PC-3 (cell line): ENCODE measurements around the gene ASPHD2. TPM values are rescaled to one million over a fixed set of nuclear protein-coding genes. Genes with fewer than 3 reads are reported as not detected.
"Not testable (repeated sequence)": the region's sequence is repeated elsewhere in the genome, so short reads cannot be mapped to it uniquely, and the experiment has no call there.

ENCODE experiments used
- ATAC-seq: fragments of 200-7000 bp; cut with Tn5 transposase; 2 replicates; pipeline ENCODE4 v1.9.1; 2020; ENCODE audit warnings: mild to moderate bottlenecking, moderate library complexity
- BruUV-seq: library from RNA; stranded (reverse); fragments of 400-500 nt; replicated peaks from 2 replicates; lab custom pipeline; 2021; lab: Mats Ljungman, UMichigan
- CTCF ChIA-PET: fragments of 300-600 bp; sonication (Branson Sonifier 250); formaldehyde crosslinking; loops from one replicate; lab custom pipeline; 2022; ENCODE audit warnings: antibody characterized with exemption; lab: Charles Lee
- POLR2A ChIA-PET: fragments of 300-600 bp; sonication (Branson Sonifier 250); formaldehyde crosslinking; loops from one replicate; lab custom pipeline; 2022; ENCODE audit warnings: antibody characterized with exemption; ENCODE audit not compliant: unreplicated experiment; lab: Charles Lee
- DNase-seq: peaks from one replicate; pipeline ENCODE4 v3.0.0-alpha.2; 2015
- H2AFZ ChIP-seq: fragments of 300-600 bp; sonication (generic); 2 replicates; pipeline ENCODE4 v1.6.0; 2016; ENCODE audit warnings: antibody characterized with exemption, low read length
- H3F3A ChIP-seq: fragments of 300-600 bp; sonication (generic); one replicate; pipeline ENCODE4 v1.6.0; 2017; ENCODE audit warnings: antibody characterized with exemption, low read length, control low read depth, mild to moderate bottlenecking; ENCODE audit not compliant: unreplicated experiment
- H3K27ac ChIP-seq: fragments of 300-600 bp; sonication (generic); 2 replicates; pipeline ENCODE4 v1.5.1; 2016; ENCODE audit warnings: mild to moderate bottlenecking, low read length
- H3K27me3 ChIP-seq: fragments of 300-600 bp; sonication (generic); 2 replicates; pipeline ENCODE4 v1.6.1; 2016; ENCODE audit warnings: low read length, mixed read lengths
- H3K36me3 ChIP-seq: fragments of 300-600 bp; sonication (generic); 2 replicates; pipeline ENCODE4 v1.6.1; 2016; ENCODE audit warnings: low read depth, mixed run types, low read length, mixed read lengths
- H3K4me1 ChIP-seq: fragments of 300-600 bp; sonication (generic); 2 replicates; pipeline ENCODE4 v1.5.1; 2016; ENCODE audit warnings: low read length; ENCODE audit not compliant: insufficient read depth
- H3K4me2 ChIP-seq: fragments of 300-600 bp; sonication (generic); 2 replicates; pipeline ENCODE4 v1.6.0; 2016; ENCODE audit warnings: low read length
- H3K4me3 ChIP-seq: fragments of 300-600 bp; sonication (generic); 2 replicates; pipeline ENCODE4 v1.5.1; 2016; ENCODE audit warnings: mild to moderate bottlenecking, low read length, mixed read lengths
- H3K79me2 ChIP-seq: fragments of 300-600 bp; sonication (generic); 2 replicates; pipeline ENCODE4 v1.6.1; 2017; ENCODE audit warnings: low read length, mixed read lengths
- H3K9ac ChIP-seq: fragments of 300-600 bp; sonication (generic); 2 replicates; pipeline ENCODE4 v1.6.0; 2016; ENCODE audit warnings: mild to moderate bottlenecking, low read length
- H3K9me2 ChIP-seq: fragments of 300-600 bp; sonication (generic); replicated peaks from 2 replicates; pipeline ENCODE4 v1.6.1; 2016; ENCODE audit warnings: mixed run types, low read length, mixed read lengths
- H3K9me3 ChIP-seq: fragments of 300-600 bp; sonication (generic); 2 replicates; pipeline ENCODE4 v1.6.1; 2016; ENCODE audit warnings: low read length, mixed read lengths
- H4K20me1 ChIP-seq: fragments of 300-600 bp; sonication (generic); 2 replicates; pipeline ENCODE4 v1.6.1; 2016; ENCODE audit warnings: low read length, mixed read lengths
- CTCF ChIP-seq: fragments of 300-600 bp; sonication (generic); conservative IDR thresholded peaks from 2 replicates; pipeline ENCODE4 v1.5.1; 2017; ENCODE audit warnings: antibody characterized with exemption, low read depth, mild to moderate bottlenecking, low read length
- EZH2 ChIP-seq: fragments of 300-600 bp; sonication (generic); IDR thresholded peaks from one replicate; pipeline ENCODE4 v1.6.1; 2017; ENCODE audit warnings: antibody characterized with exemption, mild to moderate bottlenecking, low read length; ENCODE audit not compliant: unreplicated experiment
- EZH2phosphoT487 ChIP-seq: fragments of 300-600 bp; sonication (generic); IDR thresholded peaks from 2 replicates; pipeline ENCODE4 v1.6.1; 2018; ENCODE audit warnings: mild to moderate bottlenecking, antibody characterized with exemption, low read length, borderline replicate concordance
- intact Hi-C: fragments of 100-400 bp; cut with micrococcal nuclease; formaldehyde crosslinking; loops from 2 replicates; pipeline ENCODE4 v1.9.0; 2023
- total RNA-seq: library from RNA; depleted of rRNA; stranded (reverse); fragments of >200 nt; gene quantifications from 2 replicates; pipeline ENCODE4 v1.2.3, GENCODE V29; 2014

The ASPHD2 gene
- total RNA-seq, 1 experiment from 2014 or later: 2.1 TPM

- H3K4me1 ChIP-seq: no peaks in the 10 kb centered on the region; the same call in 1 of the 2 replicates
- no peaks in the 10 kb centered on the region for H3K79me2 ChIP-seq
- no peak overlapping the region for H3K4me2 ChIP-seq
- H3K9me3 ChIP-seq: no peaks in the 10 kb centered on the region
- ATAC-seq (no peak), DNase-seq (no peak)
- no peak overlapping the region for H2AFZ ChIP-seq
- no peaks in the 10 kb centered on the region for H3F3A ChIP-seq
- no peak for TF ChIP-seq CTCF
- TF ChIP-seq EZH2: no peak
- no peak for TF ChIP-seq EZH2phosphoT487
- H3K36me3 ChIP-seq: no peaks in the 10 kb centered on the region
- H3K9me2 ChIP-seq: no peaks in the 10 kb centered on the region
- ChIA-PET POLR2A (no interaction called here), CTCF (no interaction called here)
- H3K4me3 ChIP-seq: no peak overlapping the region
- H3K27me3 ChIP-seq: no peaks in the 10 kb centered on the region
- H3K27ac ChIP-seq: no peak overlapping the region
- BruUV-seq: no TSS peak
- intact Hi-C loops: no loop called here
- H3K9ac ChIP-seq: no peak overlapping the region
- no peaks in the 10 kb centered on the region for H4K20me1 ChIP-seq
Observed at GRCh38 chr22:26437694-26438392, 8.8 kb downstream of the ASPHD2 start.

GRCh38 chr22:26438776-26439175 is 9.7 kb downstream of the ASPHD2 start:
- H3K4me1 ChIP-seq, H3K9me2 ChIP-seq, H3F3A ChIP-seq, H3K9ac ChIP-seq, POLR2A ChIA-PET, CTCF ChIA-PET, H3K27me3 ChIP-seq, DNase-seq, H3K4me2 ChIP-seq, H2AFZ ChIP-seq, H3K9me3 ChIP-seq, H3K27ac ChIP-seq, ATAC-seq, intact Hi-C loops, H3K79me2 ChIP-seq, H3K36me3 ChIP-seq, H4K20me1 ChIP-seq, H3K4me3 ChIP-seq, BruUV-seq: not testable (repeated sequence)

- intact Hi-C loops: no loop called here
- no peak overlapping the region for H3K27ac ChIP-seq
- no TSS peak for BruUV-seq
- no peak for TF ChIP-seq CTCF
- TF ChIP-seq EZH2: no peak
- no peak for TF ChIP-seq EZH2phosphoT487
- ChIA-PET POLR2A (no interaction called here), CTCF (no interaction called here)
- H3K79me2 ChIP-seq: no peaks in the 10 kb centered on the region
- no peaks in the 10 kb centered on the region for H3K27me3 ChIP-seq
- H3K4me2 ChIP-seq: no peak overlapping the region
- DNase-seq: no peak
- H3K36me3 ChIP-seq: no peaks in the 10 kb centered on the region
- no peaks in the 10 kb centered on the region; the same call in 1 of the 2 replicates for H3K4me1 ChIP-seq
- no peaks in the 10 kb centered on the region for H3K9me2 ChIP-seq
- ATAC-seq: no peak
- H2AFZ ChIP-seq: no peak overlapping the region
- H3K9ac ChIP-seq: no peak overlapping the region
- H3F3A ChIP-seq: no peaks in the 10 kb centered on the region
- no peaks in the 10 kb centered on the region for H3K9me3 ChIP-seq
- H4K20me1 ChIP-seq: no peaks in the 10 kb centered on the region
- no peak overlapping the region for H3K4me3 ChIP-seq
Observed at GRCh38 chr22:26439559-26439958, 10.5 kb downstream of the ASPHD2 start.
